Measurements from ENCODE around the gene AKR1C1. TPM values are rescaled to one million over a fixed set of nuclear protein-coding genes. Genes with fewer than 3 reads are reported as not detected.

The AKR1C1 gene
- total and polyA plus RNA-seq, 2 of the 13 experiments (the other 11 are each of a cell fraction or from before 2014, with no cell fraction given): 948 to 2,238 TPM

DNA sequence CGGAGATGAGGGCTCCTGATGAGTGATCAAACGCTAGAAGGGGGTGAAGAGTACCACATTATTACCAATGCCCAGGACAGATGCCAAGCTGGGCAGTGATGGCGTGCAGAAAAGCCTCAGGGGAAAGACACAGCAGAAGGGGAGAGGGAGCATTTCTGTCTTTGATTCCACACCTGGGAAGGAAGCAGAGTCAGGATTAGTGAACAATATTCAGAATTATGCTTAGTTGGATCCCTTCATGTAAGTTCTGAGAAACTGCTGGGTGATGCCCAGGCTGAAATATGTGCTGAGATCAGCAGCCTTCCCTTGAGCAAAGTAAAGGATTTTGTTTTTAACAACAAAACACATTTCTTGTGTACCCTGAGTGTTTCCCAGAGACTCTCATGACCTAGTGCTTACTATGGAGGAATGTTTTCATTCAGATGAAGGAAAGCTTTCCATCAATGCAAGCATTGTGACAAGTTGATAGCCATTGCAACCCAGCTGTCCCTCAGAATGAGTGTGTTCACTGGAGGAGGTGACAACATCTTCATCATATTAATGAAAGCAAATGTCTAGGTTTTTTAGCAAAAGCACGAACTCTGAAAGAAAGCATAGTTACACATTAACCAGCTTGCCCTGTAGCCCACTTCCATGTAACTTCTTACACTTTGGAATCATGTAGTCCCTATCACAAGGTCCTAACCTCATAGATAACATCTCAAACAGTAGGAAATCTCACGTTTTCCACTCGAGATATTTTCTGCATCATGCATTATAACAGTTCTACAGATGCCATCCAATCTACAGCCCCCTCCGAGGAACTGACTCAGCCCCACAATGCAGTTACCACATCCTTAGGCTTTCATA is 23.8 kb upstream of the AKR1C1 start (continued):
- TF ChIP-seq, protein P1, sequence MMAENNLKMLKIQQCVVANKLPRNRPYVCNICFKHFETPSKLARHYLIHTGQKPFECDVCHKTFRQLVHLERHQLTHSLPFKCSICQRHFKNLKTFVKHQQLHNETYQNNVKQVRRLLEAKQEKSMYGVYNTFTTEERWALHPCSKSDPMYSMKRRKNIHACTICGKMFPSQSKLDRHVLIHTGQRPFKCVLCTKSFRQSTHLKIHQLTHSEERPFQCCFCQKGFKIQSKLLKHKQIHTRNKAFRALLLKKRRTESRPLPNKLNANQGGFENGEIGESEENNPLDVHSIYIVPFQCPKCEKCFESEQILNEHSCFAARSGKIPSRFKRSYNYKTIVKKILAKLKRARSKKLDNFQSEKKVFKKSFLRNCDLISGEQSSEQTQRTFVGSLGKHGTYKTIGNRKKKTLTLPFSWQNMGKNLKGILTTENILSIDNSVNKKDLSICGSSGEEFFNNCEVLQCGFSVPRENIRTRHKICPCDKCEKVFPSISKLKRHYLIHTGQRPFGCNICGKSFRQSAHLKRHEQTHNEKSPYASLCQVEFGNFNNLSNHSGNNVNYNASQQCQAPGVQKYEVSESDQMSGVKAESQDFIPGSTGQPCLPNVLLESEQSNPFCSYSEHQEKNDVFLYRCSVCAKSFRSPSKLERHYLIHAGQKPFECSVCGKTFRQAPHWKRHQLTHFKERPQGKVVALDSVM (CRISPR knock-in tag; IDR thresholded peaks at IDR 0.05): no peak; the same call in 1 of the 2 replicates
- no peak for TF ChIP-seq TBL1XR1 (IDR thresholded peaks at IDR 0.05; ENCODE audit: borderline replicate concordance, low read length, partially characterized antibody)
- no peak for TF ChIP-seq KDM3A (CRISPR knock-in tag; IDR thresholded peaks at IDR 0.05; ENCODE audit: low read depth)
- TF ChIP-seq, protein P2, sequence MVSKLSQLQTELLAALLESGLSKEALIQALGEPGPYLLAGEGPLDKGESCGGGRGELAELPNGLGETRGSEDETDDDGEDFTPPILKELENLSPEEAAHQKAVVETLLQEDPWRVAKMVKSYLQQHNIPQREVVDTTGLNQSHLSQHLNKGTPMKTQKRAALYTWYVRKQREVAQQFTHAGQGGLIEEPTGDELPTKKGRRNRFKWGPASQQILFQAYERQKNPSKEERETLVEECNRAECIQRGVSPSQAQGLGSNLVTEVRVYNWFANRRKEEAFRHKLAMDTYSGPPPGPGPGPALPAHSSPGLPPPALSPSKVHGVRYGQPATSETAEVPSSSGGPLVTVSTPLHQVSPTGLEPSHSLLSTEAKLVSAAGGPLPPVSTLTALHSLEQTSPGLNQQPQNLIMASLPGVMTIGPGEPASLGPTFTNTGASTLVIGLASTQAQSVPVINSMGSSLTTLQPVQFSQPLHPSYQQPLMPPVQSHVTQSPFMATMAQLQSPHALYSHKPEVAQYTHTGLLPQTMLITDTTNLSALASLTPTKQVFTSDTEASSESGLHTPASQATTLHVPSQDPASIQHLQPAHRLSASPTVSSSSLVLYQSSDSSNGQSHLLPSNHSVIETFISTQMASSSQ (IDR thresholded peaks at IDR 0.05; ENCODE audit: low read depth): peak; percentile 96
- TF ChIP-seq, protein P2 (CRISPR knock-in tag; IDR thresholded peaks at IDR 0.05; ENCODE audit: borderline replicate concordance): peak; percentile 96
- no peak for TF ChIP-seq ZNF550 (CRISPR knock-in tag; IDR thresholded peaks at IDR 0.05; ENCODE audit: borderline replicate concordance)
- TF ChIP-seq, protein P3, sequence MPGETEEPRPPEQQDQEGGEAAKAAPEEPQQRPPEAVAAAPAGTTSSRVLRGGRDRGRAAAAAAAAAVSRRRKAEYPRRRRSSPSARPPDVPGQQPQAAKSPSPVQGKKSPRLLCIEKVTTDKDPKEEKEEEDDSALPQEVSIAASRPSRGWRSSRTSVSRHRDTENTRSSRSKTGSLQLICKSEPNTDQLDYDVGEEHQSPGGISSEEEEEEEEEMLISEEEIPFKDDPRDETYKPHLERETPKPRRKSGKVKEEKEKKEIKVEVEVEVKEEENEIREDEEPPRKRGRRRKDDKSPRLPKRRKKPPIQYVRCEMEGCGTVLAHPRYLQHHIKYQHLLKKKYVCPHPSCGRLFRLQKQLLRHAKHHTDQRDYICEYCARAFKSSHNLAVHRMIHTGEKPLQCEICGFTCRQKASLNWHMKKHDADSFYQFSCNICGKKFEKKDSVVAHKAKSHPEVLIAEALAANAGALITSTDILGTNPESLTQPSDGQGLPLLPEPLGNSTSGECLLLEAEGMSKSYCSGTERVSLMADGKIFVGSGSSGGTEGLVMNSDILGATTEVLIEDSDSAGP (CRISPR knock-in tag; IDR thresholded peaks at IDR 0.05; ENCODE audit: borderline replicate concordance): 0 out of 2 replicates have a peak, but pooled peaks have one; percentile 34
- TF ChIP-seq MEF2D (CRISPR knock-in tag; IDR thresholded peaks at IDR 0.05): peak; percentile 80; the same call in 1 of the 2 replicates
- TF ChIP-seq HMG20A (CRISPR knock-in tag; IDR thresholded peaks at IDR 0.05; ENCODE audit: borderline replicate concordance): peak; percentile 62; the same call in 1 of the 2 replicates
- no peak for TF ChIP-seq FOXP1 (IDR thresholded peaks at IDR 0.05)
- peak; percentile 64; the same call in 1 of the 2 replicates for TF ChIP-seq FOXP1 (CRISPR knock-in tag; IDR thresholded peaks at IDR 0.05)
- TF ChIP-seq, protein P4, sequence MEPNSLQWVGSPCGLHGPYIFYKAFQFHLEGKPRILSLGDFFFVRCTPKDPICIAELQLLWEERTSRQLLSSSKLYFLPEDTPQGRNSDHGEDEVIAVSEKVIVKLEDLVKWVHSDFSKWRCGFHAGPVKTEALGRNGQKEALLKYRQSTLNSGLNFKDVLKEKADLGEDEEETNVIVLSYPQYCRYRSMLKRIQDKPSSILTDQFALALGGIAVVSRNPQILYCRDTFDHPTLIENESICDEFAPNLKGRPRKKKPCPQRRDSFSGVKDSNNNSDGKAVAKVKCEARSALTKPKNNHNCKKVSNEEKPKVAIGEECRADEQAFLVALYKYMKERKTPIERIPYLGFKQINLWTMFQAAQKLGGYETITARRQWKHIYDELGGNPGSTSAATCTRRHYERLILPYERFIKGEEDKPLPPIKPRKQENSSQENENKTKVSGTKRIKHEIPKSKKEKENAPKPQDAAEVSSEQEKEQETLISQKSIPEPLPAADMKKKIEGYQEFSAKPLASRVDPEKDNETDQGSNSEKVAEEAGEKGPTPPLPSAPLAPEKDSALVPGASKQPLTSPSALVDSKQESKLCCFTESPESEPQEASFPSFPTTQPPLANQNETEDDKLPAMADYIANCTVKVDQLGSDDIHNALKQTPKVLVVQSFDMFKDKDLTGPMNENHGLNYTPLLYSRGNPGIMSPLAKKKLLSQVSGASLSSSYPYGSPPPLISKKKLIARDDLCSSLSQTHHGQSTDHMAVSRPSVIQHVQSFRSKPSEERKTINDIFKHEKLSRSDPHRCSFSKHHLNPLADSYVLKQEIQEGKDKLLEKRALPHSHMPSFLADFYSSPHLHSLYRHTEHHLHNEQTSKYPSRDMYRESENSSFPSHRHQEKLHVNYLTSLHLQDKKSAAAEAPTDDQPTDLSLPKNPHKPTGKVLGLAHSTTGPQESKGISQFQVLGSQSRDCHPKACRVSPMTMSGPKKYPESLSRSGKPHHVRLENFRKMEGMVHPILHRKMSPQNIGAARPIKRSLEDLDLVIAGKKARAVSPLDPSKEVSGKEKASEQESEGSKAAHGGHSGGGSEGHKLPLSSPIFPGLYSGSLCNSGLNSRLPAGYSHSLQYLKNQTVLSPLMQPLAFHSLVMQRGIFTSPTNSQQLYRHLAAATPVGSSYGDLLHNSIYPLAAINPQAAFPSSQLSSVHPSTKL (CRISPR knock-in tag; IDR thresholded peaks at IDR 0.05): peak; percentile 71
- no peak for TF ChIP-seq NBN (conservative IDR thresholded peaks at IDR 0.05)
- peak; percentile 52; the same call in 1 of the 2 replicates for TF ChIP-seq SAP130 (CRISPR knock-in tag; IDR thresholded peaks at IDR 0.05; ENCODE audit: low read depth)
- TF ChIP-seq TOPORS (CRISPR knock-in tag; IDR thresholded peaks at IDR 0.05): no peak
- no peak for TF ChIP-seq ZNF841 (CRISPR knock-in tag; IDR thresholded peaks at IDR 0.05; ENCODE audit: borderline replicate concordance)
- TF ChIP-seq ZNF3 (CRISPR knock-in tag; IDR thresholded peaks at IDR 0.05): no peak
- no peak for TF ChIP-seq NFE2 (CRISPR knock-in tag; IDR thresholded peaks at IDR 0.05)

Data from HepG2 (cell line).